ENCODE measurements around the gene SFMBT1. TPM values are rescaled to one million over a fixed set of nuclear protein-coding genes. Genes with fewer than 3 reads are reported as not detected.
A peak's percentile ranks its signal among the peaks of the same experiment; 100 is the strongest.

Gene SFMBT1
- total RNA-seq, 1 experiment from 2014 or later, result 11.8 TPM

GRCh38 chr3:53043738-53044137 is 2.1 kb downstream of the SFMBT1 start:
- ChIA-PET CTCF (interaction anchor here (0.8 to 1.1 kb wide), 3 partner anchors 10 to 90 kb away, joined by 3 to 5 read pairs (median 4); no protein-coding TSS in a partner anchor), POLR2A (interaction anchor here (0.7 to 4.6 kb wide), 8 partner anchors 8 to 106 kb away, joined by 3 to 25 read pairs (median 4); no protein-coding TSS in a partner anchor)
- H3K27me3 Mint-ChIP-seq (ENCODE audit: insufficient read depth, unreplicated experiment), result no peaks in the 10 kb centered on the region
- no TSS peak for BruUV-seq (replicated peaks)
- H3K27ac Mint-ChIP-seq (ENCODE audit: low read depth, unreplicated experiment), result no peak overlapping the region
- no peak overlapping the region for H3K4me3 Mint-ChIP-seq (ENCODE audit: unreplicated experiment)
- H3K4me1 Mint-ChIP-seq (ENCODE audit: insufficient read depth, unreplicated experiment), result peaks cover 14% of the 10 kb centered on the region
- H3K9me3 Mint-ChIP-seq (ENCODE audit: unreplicated experiment), result no peaks in the 10 kb centered on the region
- DNase-seq (ENCODE audit: unreplicated experiment), result no peak
- no peak for TF ChIP-seq CTCF (IDR thresholded peaks at IDR 0.05; ENCODE audit: unreplicated experiment)
- H3K36me3 Mint-ChIP-seq (ENCODE audit: insufficient read depth, unreplicated experiment), result peaks cover 4% of the 10 kb centered on the region
- intact Hi-C loops (cut with micrococcal nuclease), result loop anchor here (1.0 to 5.0 kb wide), 2 partner anchors 109 to 146 kb away; partner anchors contain the start of gene STIMATE

- no peak for DNase-seq (ENCODE audit: unreplicated experiment)
- H3K9me3 Mint-ChIP-seq (ENCODE audit: unreplicated experiment), result no peaks in the 10 kb centered on the region
- no peaks in the 10 kb centered on the region for H3K27me3 Mint-ChIP-seq (ENCODE audit: insufficient read depth, unreplicated experiment)
- no peak overlapping the region for H3K4me3 Mint-ChIP-seq (ENCODE audit: unreplicated experiment)
- peaks cover 14% of the 10 kb centered on the region for H3K4me1 Mint-ChIP-seq (ENCODE audit: insufficient read depth, unreplicated experiment)
- peaks cover 4% of the 10 kb centered on the region for H3K36me3 Mint-ChIP-seq (ENCODE audit: insufficient read depth, unreplicated experiment)
- no peak overlapping the region for H3K27ac Mint-ChIP-seq (ENCODE audit: low read depth, unreplicated experiment)
- BruUV-seq (replicated peaks), result no TSS peak
- POLR2A ChIA-PET, result interaction anchor here (0.7 to 4.6 kb wide), 5 partner anchors 10 to 306 kb away, joined by 3 to 25 read pairs (median 9); no protein-coding TSS in a partner anchor
- TF ChIP-seq CTCF (IDR thresholded peaks at IDR 0.05; ENCODE audit: unreplicated experiment), result no peak
- intact Hi-C loops (cut with micrococcal nuclease), result loop anchor here (5.0 kb wide), 1 partner anchor 145 kb away; the partner anchor contains the start of gene STIMATE
- CTCF ChIA-PET, result interaction anchor here (0.9 kb wide), 1 partner anchor 11 kb away, joined by 5 read pairs; no protein-coding TSS in a partner anchor
These were observed 3.2 kb downstream of the SFMBT1 start for GRCh38 chr3:53042651-53043050.

GRCh38 chr3:53040351-53040820 is 5.5 kb downstream of the SFMBT1 start:
- intact Hi-C loops (cut with micrococcal nuclease), result loop anchor here (5.0 kb wide), 1 partner anchor 143 kb away; the partner anchor contains the start of gene STIMATE
- CTCF ChIA-PET, result interaction anchor here (0.6 to 0.7 kb wide), 2 partner anchors 69 to 91 kb away, joined by 4 to 6 read pairs; no protein-coding TSS in a partner anchor
- H3K9me3 Mint-ChIP-seq (ENCODE audit: unreplicated experiment), result no peaks in the 10 kb centered on the region
- H3K36me3 Mint-ChIP-seq (ENCODE audit: insufficient read depth, unreplicated experiment), result no peaks in the 10 kb centered on the region
- peaks cover 14% of the 10 kb centered on the region for H3K4me1 Mint-ChIP-seq (ENCODE audit: insufficient read depth, unreplicated experiment)
- POLR2A ChIA-PET, result interaction anchor here (0.6 to 0.7 kb wide), 2 partner anchors 31 to 138 kb away, joined by 3 read pairs; no protein-coding TSS in a partner anchor
- BruUV-seq (replicated peaks), result no TSS peak
- no peak for TF ChIP-seq CTCF (IDR thresholded peaks at IDR 0.05; ENCODE audit: unreplicated experiment)
- H3K27ac Mint-ChIP-seq (ENCODE audit: low read depth, unreplicated experiment), result peak overlapping the region; percentile 23
- peak; percentile 37 for DNase-seq (ENCODE audit: unreplicated experiment)
- H3K4me3 Mint-ChIP-seq (ENCODE audit: unreplicated experiment), result peak overlapping the region; percentile 38
- no peaks in the 10 kb centered on the region for H3K27me3 Mint-ChIP-seq (ENCODE audit: insufficient read depth, unreplicated experiment)

GRCh38 chr3:53039376-53039752 is 6.5 kb downstream of the SFMBT1 start:
- POLR2A ChIA-PET, result no interaction called here

More at GRCh38 chr3:53039376-53039752, 6.5 kb downstream of the SFMBT1 start:
- Mint-ChIP-seq H3K4me1 (ENCODE audit: insufficient read depth, unreplicated experiment) (peaks cover 12% of the 10 kb centered on the region), H3K9me3 (ENCODE audit: unreplicated experiment) (no peaks in the 10 kb centered on the region), H3K27me3 (ENCODE audit: insufficient read depth, unreplicated experiment) (no peaks in the 10 kb centered on the region), H3K27ac (ENCODE audit: low read depth, unreplicated experiment) (no peak overlapping the region), H3K4me3 (ENCODE audit: unreplicated experiment) (no peak overlapping the region), H3K36me3 (ENCODE audit: insufficient read depth, unreplicated experiment) (no peaks in the 10 kb centered on the region)
- no peak for TF ChIP-seq CTCF (IDR thresholded peaks at IDR 0.05; ENCODE audit: unreplicated experiment)
- DNase-seq (ENCODE audit: unreplicated experiment), result no peak
- CTCF ChIA-PET, result no interaction called here
- BruUV-seq (replicated peaks), result no TSS peak
- intact Hi-C loops (cut with micrococcal nuclease), result no loop called here

Data from MCF 10A (cell line).